ENCODE data around the gene PDE3A. TPM values are rescaled to one million over a fixed set of nuclear protein-coding genes. Genes with fewer than 3 reads are reported as not detected.

PDE3A gene
- total and polyA plus RNA-seq, 10 of the 15 experiments (the other 5 are each of a cell fraction or from before 2014, with no cell fraction given): 0.01 to 2.6 (median 1.5) TPM

GRCh38 chr12:20452496-20453010, 84.2 kb downstream of the PDE3A start (continued):
- TF ChIP-seq USF2 (IDR thresholded peaks at IDR 0.05; ENCODE audit: borderline replicate concordance, low read depth, low read length): no peak

- Histone ChIP-seq H3K9ac (ENCODE audit: control insufficient read depth, insufficient read depth, low read length) (no peak overlapping the region), H3K9me3 (replicated peaks; ENCODE audit: control insufficient read depth, insufficient read depth, low read length) (no peaks in the 10 kb centered on the region), H3K4me1 (ENCODE audit: control insufficient read depth, insufficient read depth, low read length) (no peaks in the 10 kb centered on the region), H3K4me2 (ENCODE audit: control insufficient read depth, insufficient read depth) (no peak overlapping the region), H3K27ac (ENCODE audit: control insufficient read depth, insufficient read depth) (no peak overlapping the region), H3K4me3 (no peak overlapping the region), H4K20me1 (ENCODE audit: control insufficient read depth, insufficient read depth) (no peaks in the 10 kb centered on the region), H3K79me2 (ENCODE audit: control insufficient read depth, insufficient read depth, low read length) (no peaks in the 10 kb centered on the region), H3K36me3 (ENCODE audit: control insufficient read depth in 2 of 2, insufficient read depth in 2 of 2, low read length in 1 of 2) (no peaks in the 10 kb centered on the region), H2AFZ (ENCODE audit: control insufficient read depth, low read depth, low read length) (no peak overlapping the region), H3K27me3 (replicated peaks in 1 of 2; ENCODE audit: control insufficient read depth in 2 of 2, insufficient read depth in 2 of 2, low read length in 1 of 2) (no peaks in the 10 kb centered on the region; a peak in 1 of 4 replicates)
- ChIA-PET POLR2A (no interaction called here), CTCF (no interaction called here), SMC1A (ENCODE audit: uncharacterized antibody, unreplicated experiment) (no interaction called here), RAD21 (ENCODE audit: unreplicated experiment) (interaction anchor here (1.6 kb wide), 1 partner anchor 715 kb away, joined by 3 read pairs; no protein-coding TSS in a partner anchor)
- no peak for FAIRE-seq
- intact Hi-C loops (cut with micrococcal nuclease; ENCODE audit: unreplicated experiment) (no loop called here), in situ Hi-C loops (cut with MboI) (no loop called here)
- no peak for ATAC-seq
- BruUV-seq (replicated peaks): no TSS peak
- no peak for DNase-seq (ENCODE audit: low read depth, low spot score)
- no peak for TF ChIP-seq SPI1 (IDR thresholded peaks at IDR 0.05; ENCODE audit: borderline replicate concordance, insufficient read depth, low read depth, low read length)
- WGBS (ENCODE audit: insufficient coverage, insufficient replicate concordance, low lambda C conversion rate, missing lambda C conversion rate): 29% methylated on average over 6 of the region's 6 CpGs
Observed at GRCh38 chr12:20453756-20454310, 85.5 kb downstream of the PDE3A start.
